ENCODE data around the gene DOCK7. TPM values are rescaled to one million over a fixed set of nuclear protein-coding genes. Genes with fewer than 3 reads are reported as not detected.
A peak's percentile ranks its signal among the peaks of the same experiment; 100 is the strongest.

Gene DOCK7
- total RNA-seq, 1 experiment from 2014 or later: 46.9 TPM

GRCh38 chr1:62523860-62524259 is 164.3 kb downstream of the DOCK7 start:
- no peak for DNase-seq (ENCODE audit: unreplicated experiment)
- Mint-ChIP-seq H3K27me3 (ENCODE audit: insufficient read depth, unreplicated experiment) (no peaks in the 10 kb centered on the region), H3K4me1 (ENCODE audit: insufficient read depth, unreplicated experiment) (no peaks in the 10 kb centered on the region), H3K27ac (ENCODE audit: low read depth, unreplicated experiment) (no peak overlapping the region), H3K4me3 (ENCODE audit: unreplicated experiment) (no peak overlapping the region), H3K9me3 (ENCODE audit: unreplicated experiment) (peaks cover 10% of the 10 kb centered on the region), H3K36me3 (ENCODE audit: insufficient read depth, unreplicated experiment) (peaks cover 7% of the 10 kb centered on the region)
- CTCF ChIA-PET: no interaction called here
- no peak for TF ChIP-seq CTCF (IDR thresholded peaks at IDR 0.05; ENCODE audit: unreplicated experiment)
- POLR2A ChIA-PET: no interaction called here
- intact Hi-C loops (cut with micrococcal nuclease): no loop called here
- no TSS peak for BruUV-seq (replicated peaks)

GRCh38 chr1:62516600-62516999 is 171.6 kb downstream of the DOCK7 start:
- Mint-ChIP-seq H3K4me1 (ENCODE audit: insufficient read depth, unreplicated experiment) (no peaks in the 10 kb centered on the region), H3K36me3 (ENCODE audit: insufficient read depth, unreplicated experiment) (peaks cover 8% of the 10 kb centered on the region), H3K27ac (ENCODE audit: low read depth, unreplicated experiment) (no peak overlapping the region), H3K27me3 (ENCODE audit: insufficient read depth, unreplicated experiment) (no peaks in the 10 kb centered on the region), H3K4me3 (ENCODE audit: unreplicated experiment) (no peak overlapping the region), H3K9me3 (ENCODE audit: unreplicated experiment) (peaks cover 13% of the 10 kb centered on the region)
- BruUV-seq (replicated peaks): no TSS peak
- POLR2A ChIA-PET: no interaction called here
- no peak for TF ChIP-seq CTCF (IDR thresholded peaks at IDR 0.05; ENCODE audit: unreplicated experiment)
- CTCF ChIA-PET: interaction anchor here (1.1 kb wide), 3 partner anchors 8 to 229 kb away, joined by 3 to 6 read pairs (median 4); no protein-coding TSS in a partner anchor
- intact Hi-C loops (cut with micrococcal nuclease): no loop called here
- DNase-seq (ENCODE audit: unreplicated experiment): no peak

- Mint-ChIP-seq H3K4me3 (ENCODE audit: unreplicated experiment) (no peak overlapping the region), H3K36me3 (ENCODE audit: insufficient read depth, unreplicated experiment) (peaks cover 9% of the 10 kb centered on the region), H3K9me3 (ENCODE audit: unreplicated experiment) (peaks cover 12% of the 10 kb centered on the region), H3K27me3 (ENCODE audit: insufficient read depth, unreplicated experiment) (no peaks in the 10 kb centered on the region), H3K27ac (ENCODE audit: low read depth, unreplicated experiment) (no peak overlapping the region), H3K4me1 (ENCODE audit: insufficient read depth, unreplicated experiment) (no peaks in the 10 kb centered on the region)
- no peak for TF ChIP-seq CTCF (IDR thresholded peaks at IDR 0.05; ENCODE audit: unreplicated experiment)
- BruUV-seq (replicated peaks): no TSS peak
- intact Hi-C loops (cut with micrococcal nuclease): no loop called here
- ChIA-PET POLR2A (no interaction called here), CTCF (interaction anchor here (0.6 to 3.3 kb wide), 5 partner anchors 64 to 231 kb away, joined by 3 to 12 read pairs (median 6); no protein-coding TSS in a partner anchor)
- DNase-seq (ENCODE audit: unreplicated experiment): peak; percentile 64
Observed at GRCh38 chr1:62514746-62515423, 173.3 kb downstream of the DOCK7 start.

- TF ChIP-seq CTCF (IDR thresholded peaks at IDR 0.05; ENCODE audit: unreplicated experiment): no peak
- BruUV-seq (replicated peaks): no TSS peak
- Mint-ChIP-seq H3K4me1 (ENCODE audit: insufficient read depth, unreplicated experiment) (no peaks in the 10 kb centered on the region), H3K9me3 (ENCODE audit: unreplicated experiment) (no peaks in the 10 kb centered on the region), H3K4me3 (ENCODE audit: unreplicated experiment) (no peak overlapping the region), H3K27ac (ENCODE audit: low read depth, unreplicated experiment) (no peak overlapping the region), H3K36me3 (ENCODE audit: insufficient read depth, unreplicated experiment) (peaks cover 17% of the 10 kb centered on the region), H3K27me3 (ENCODE audit: insufficient read depth, unreplicated experiment) (no peaks in the 10 kb centered on the region)
- DNase-seq (ENCODE audit: unreplicated experiment): no peak
- intact Hi-C loops (cut with micrococcal nuclease): no loop called here
- ChIA-PET POLR2A (no interaction called here), CTCF (interaction anchor here (0.7 to 3.3 kb wide), 2 partner anchors 233 to 1421 kb away, joined by 3 to 12 read pairs; no protein-coding TSS in a partner anchor)
Observed at GRCh38 chr1:62513013-62513412, 175.2 kb downstream of the DOCK7 start.
